Cardiac muscle cell (in vitro differentiated cells and primary cell): ENCODE results near the gene AIMP2. TPM values are rescaled to one million over a fixed set of nuclear protein-coding genes. Genes with fewer than 3 reads are reported as not detected.

Experiments
- DNase-seq, 2 donors: peaks; one replicate each; pipeline versions ENCODE4 v3.0.0 to v3.0.0-alpha.2; 2010 to 2017; ENCODE audit warnings: low read depth in 1 of 2, low spot score in 1 of 2
- H3K27ac ChIP-seq: fragments of 200-600 bp; sonication (generic); 2 replicates; pipeline ENCODE4 v1.5.1; 2016
- H3K27me3 ChIP-seq: fragments of 200-600 bp; sonication (generic); 2 replicates; pipeline ENCODE4 v1.6.0; 2016; ENCODE audit warnings: control low read depth
- H3K36me3 ChIP-seq: fragments of 200-600 bp; sonication (generic); 2 replicates; pipeline ENCODE4 v1.5.1; 2016; ENCODE audit warnings: control low read depth
- H3K4me1 ChIP-seq: fragments of 200-600 bp; sonication (generic); 2 replicates; pipeline ENCODE4 v1.8.1; 2017; ENCODE audit warnings: low read depth, mild to moderate bottlenecking, mixed run types
- H3K4me3 ChIP-seq: fragments of 200-600 bp; sonication (generic); 2 replicates; pipeline ENCODE4 v1.5.1; 2016; ENCODE audit warnings: mild to moderate bottlenecking
- H3K9me3 ChIP-seq: fragments of 200-600 bp; sonication (generic); 2 replicates; pipeline ENCODE4 v1.5.1; 2017; ENCODE audit warnings: low read depth, mild to moderate bottlenecking, control low read depth
- CTCF ChIP-seq: IDR thresholded peaks from 2 replicates; pipeline ENCODE4 v1.5.1; 2012; ENCODE audit warnings: low read depth, mild to moderate bottlenecking, low read length
- polyA plus RNA-seq: library from polyadenylated mRNA; unstranded; fragments of >200 nt; fragmentation: Nextera tagmentation; extraction: Ambion mirVana; gene quantifications from 2 replicates; pipeline ENCODE4 v1.2.1, GENCODE V29; 2016
- total RNA-seq: library from RNA; depleted of rRNA; stranded (reverse); fragments of >200 nt; gene quantifications from 2 replicates; pipeline ENCODE4 v1.2.3, GENCODE V29; 2016

AIMP2 gene
- total and polyA plus RNA-seq, 2 experiments from 2014 or later = 44.3 to 75.0 TPM

GRCh38 chr7:6026820-6027311 lies 17.8 kb downstream of the AIMP2 start:
- Histone ChIP-seq H3K36me3 (peaks cover 72% of the 10 kb centered on the region), H3K9me3 (no peaks in the 10 kb centered on the region), H3K4me1 (no peaks in the 10 kb centered on the region), H3K27me3 (no peaks in the 10 kb centered on the region), H3K4me3 (no peak overlapping the region), H3K27ac (no peak overlapping the region)
- no peak for DNase-seq
- no peak for TF ChIP-seq CTCF

GRCh38 chr7:6027806-6028365 lies 18.8 kb downstream of the AIMP2 start:
- H3K27ac ChIP-seq = no peak overlapping the region
- H3K27me3 ChIP-seq = no peaks in the 10 kb centered on the region
- no peaks in the 10 kb centered on the region for H3K9me3 ChIP-seq
- TF ChIP-seq CTCF = no peak
- H3K4me1 ChIP-seq = no peaks in the 10 kb centered on the region
- no peak overlapping the region for H3K4me3 ChIP-seq
- no peak for DNase-seq
- peaks cover 70% of the 10 kb centered on the region for H3K36me3 ChIP-seq

- no peaks in the 10 kb centered on the region for H3K27me3 ChIP-seq
- H3K27ac ChIP-seq = no peak overlapping the region
- H3K4me1 ChIP-seq = no peaks in the 10 kb centered on the region
- no peak for TF ChIP-seq CTCF
- DNase-seq = no peak
- H3K36me3 ChIP-seq = peaks cover 68% of the 10 kb centered on the region
- no peaks in the 10 kb centered on the region for H3K9me3 ChIP-seq
- no peak overlapping the region for H3K4me3 ChIP-seq
These were observed 19.5 kb downstream of the AIMP2 start for GRCh38 chr7:6028563-6028962.

GRCh38 chr7:6030988-6031387 lies 21.9 kb downstream of the AIMP2 start, which contains the start of gene ANKRD61:
Gene ANKRD61 (plus strand): TSS chr7:6031376. CDS start chr7:6031376, 0 bp downstream.
- H3K9me3 ChIP-seq = no peaks in the 10 kb centered on the region
- H3K4me3 ChIP-seq = no peak within 1 kb of the TSS
- no peaks in the 10 kb centered on the region for H3K4me1 ChIP-seq
- peaks cover 52% of the 10 kb centered on the region for H3K36me3 ChIP-seq
- no peaks in the 10 kb centered on the region for H3K27me3 ChIP-seq
- no peak for TF ChIP-seq CTCF
- no peak within 1 kb of the TSS for H3K27ac ChIP-seq
- DNase-seq = no peak

- H3K9me3 ChIP-seq = no peaks in the 10 kb centered on the region
- no peaks in the 10 kb centered on the region for H3K4me1 ChIP-seq
These were observed 22.5 kb downstream of the AIMP2 start for GRCh38 chr7:6031567-6031966.

More at GRCh38 chr7:6031567-6031966, 22.5 kb downstream of the AIMP2 start:
- TF ChIP-seq CTCF = no peak
- no peak for DNase-seq
- no peaks in the 10 kb centered on the region for H3K27me3 ChIP-seq
- H3K36me3 ChIP-seq = peaks cover 54% of the 10 kb centered on the region
- no peak overlapping the region for H3K4me3 ChIP-seq
- H3K27ac ChIP-seq = no peak overlapping the region
